SU-DHL-6 (cell line): ENCODE results near the gene SLC6A2.

Experiments
- H2AFZ ChIP-seq: fragments of 200-600 bp; sonication (generic); 2 replicates; pipeline ENCODE4 v1.6.1; 2014; ENCODE audit warnings: low read depth, mild to moderate bottlenecking, moderate library complexity, mixed read lengths, antibody characterized with exemption, low read length; ENCODE audit not compliant: severe bottlenecking
- H3F3A ChIP-seq: fragments of 200-600 bp; shearing (Covaris generic); 2 replicates; pipeline ENCODE4 v1.6.0; 2016; ENCODE audit warnings: antibody characterized with exemption, mild to moderate bottlenecking; ENCODE audit not compliant: insufficient read depth
- H3K27ac ChIP-seq: fragments of 200-600 bp; sonication (generic); 2 replicates; pipeline ENCODE4 v1.5.1; 2016; ENCODE audit warnings: low read depth, mild to moderate bottlenecking, low read length, moderate library complexity, mixed read lengths
- H3K27me3 ChIP-seq: fragments of 200-600 bp; sonication (generic), shearing (Covaris generic); 2 replicates; pipeline ENCODE4 v1.6.0; 2014; ENCODE audit warnings: mild to moderate bottlenecking, low read length
- H3K36me3 ChIP-seq: fragments of 200-600 bp; sonication (generic); 2 replicates; pipeline ENCODE4 v1.6.1; 2014; ENCODE audit warnings: mild to moderate bottlenecking, low read length, mixed read lengths
- H3K4me2 ChIP-seq: fragments of 300-600, 200-600 bp; shearing (Covaris generic), sonication (generic); 2 replicates; pipeline ENCODE4 v1.6.0; 2014; ENCODE audit warnings: low read length, low read depth, mild to moderate bottlenecking; ENCODE audit not compliant: poor library complexity, severe bottlenecking
- H3K4me3 ChIP-seq: fragments of 200-600 bp; sonication (generic); 2 replicates; pipeline ENCODE4 v1.5.1; 2014; ENCODE audit warnings: antibody characterized with exemption, low read length, mild to moderate bottlenecking, mixed read lengths; ENCODE audit not compliant: insufficient read depth, poor library complexity, severe bottlenecking
- H3K79me2 ChIP-seq: fragments of 200-600 bp; sonication (generic); 2 replicates; pipeline ENCODE4 v1.6.1; 2014; ENCODE audit warnings: mild to moderate bottlenecking, low read length, moderate library complexity; ENCODE audit not compliant: insufficient read depth
- H3K9ac ChIP-seq: fragments of 200-600 bp; sonication (generic); 2 replicates; pipeline ENCODE4 v1.7.0; 2014; ENCODE audit warnings: mild to moderate bottlenecking, low read length
- H3K9me2 ChIP-seq: fragments of 200-600 bp; sonication (generic); replicated peaks from 2 replicates; pipeline ENCODE4 v1.6.1; 2014; ENCODE audit warnings: low read length; ENCODE audit not compliant: insufficient read depth
- H3K9me3 ChIP-seq: fragments of 200-600 bp; sonication (generic); 2 replicates; pipeline ENCODE4 v1.6.1; 2014; ENCODE audit warnings: low read length, mixed read lengths; ENCODE audit not compliant: insufficient read depth
- H4K20me1 ChIP-seq: fragments of 200-600 bp; sonication (generic); 2 replicates; pipeline ENCODE4 v1.6.1; 2014; ENCODE audit warnings: low read depth, mild to moderate bottlenecking, antibody characterized with exemption, low read length, moderate library complexity, mixed read lengths
- CTCF ChIP-seq: fragments of 200-600 bp; sonication (generic); IDR thresholded peaks from one replicate; pipeline ENCODE4 v1.5.1; 2017; ENCODE audit warnings: antibody characterized with exemption, mild to moderate bottlenecking, low read length, moderate library complexity; ENCODE audit not compliant: insufficient read depth, poor library complexity, severe bottlenecking
- EZH2phosphoT487 ChIP-seq: fragments of 200-600 bp; sonication (generic), shearing (Covaris generic); conservative IDR thresholded peaks from 2 replicates; pipeline ENCODE4 v1.6.1; 2018; ENCODE audit warnings: mild to moderate bottlenecking, antibody characterized with exemption, low read length, moderate library complexity, mixed read lengths

Gene SLC6A2

GRCh38 chr16:55710466-55710865 lies 54.7 kb downstream of the SLC6A2 start:
- Histone ChIP-seq H3K9me2 (no peaks in the 10 kb centered on the region), H3F3A (no peaks in the 10 kb centered on the region), H4K20me1 (no peaks in the 10 kb centered on the region), H3K9me3 (no peaks in the 10 kb centered on the region), H3K27me3 (no peaks in the 10 kb centered on the region), H3K79me2 (no peaks in the 10 kb centered on the region), H3K4me2 (no peak overlapping the region), H3K36me3 (no peaks in the 10 kb centered on the region), H2AFZ (no peak overlapping the region), H3K27ac (no peak overlapping the region), H3K4me3 (no peak overlapping the region), H3K9ac (no peak overlapping the region)
- TF ChIP-seq EZH2phosphoT487, result no peak
- TF ChIP-seq CTCF, result no peak

- H3K4me2 ChIP-seq, result no peak overlapping the region
- no peaks in the 10 kb centered on the region for H4K20me1 ChIP-seq
- H3K36me3 ChIP-seq, result no peaks in the 10 kb centered on the region
- no peak overlapping the region for H3K4me3 ChIP-seq
- H3F3A ChIP-seq, result no peaks in the 10 kb centered on the region
- TF ChIP-seq EZH2phosphoT487 (no peak), CTCF (peak; percentile 63)
- H3K79me2 ChIP-seq, result no peaks in the 10 kb centered on the region
- no peaks in the 10 kb centered on the region for H3K9me3 ChIP-seq
- no peak overlapping the region for H2AFZ ChIP-seq
- no peaks in the 10 kb centered on the region for H3K9me2 ChIP-seq
- no peaks in the 10 kb centered on the region for H3K27me3 ChIP-seq
- no peak overlapping the region for H3K9ac ChIP-seq
- H3K27ac ChIP-seq, result no peak overlapping the region
Measured at GRCh38 chr16:55711959-55712876, 56.4 kb downstream of the SLC6A2 start.

GRCh38 chr16:55713103-55713502 lies 57.3 kb downstream of the SLC6A2 start:
- no peaks in the 10 kb centered on the region for H4K20me1 ChIP-seq
- no peak for TF ChIP-seq EZH2phosphoT487
- TF ChIP-seq CTCF, result no peak

More at GRCh38 chr16:55713103-55713502, 57.3 kb downstream of the SLC6A2 start:
- H3K9me2 ChIP-seq, result no peaks in the 10 kb centered on the region
- no peaks in the 10 kb centered on the region for H3K36me3 ChIP-seq
- H3K9me3 ChIP-seq, result no peaks in the 10 kb centered on the region
- no peak overlapping the region for H3K4me3 ChIP-seq
- H3K4me2 ChIP-seq, result no peak overlapping the region
- no peaks in the 10 kb centered on the region for H3K79me2 ChIP-seq
- no peaks in the 10 kb centered on the region for H3F3A ChIP-seq
- no peak overlapping the region for H3K27ac ChIP-seq
- no peak overlapping the region for H2AFZ ChIP-seq
- H3K27me3 ChIP-seq, result no peaks in the 10 kb centered on the region
- no peak overlapping the region for H3K9ac ChIP-seq
